ENCODE data around the gene MEGF9.

GRCh38 chr9:120653762-120654161 is 60.5 kb downstream of the MEGF9 start:
- TF ChIP-seq, protein P1, sequence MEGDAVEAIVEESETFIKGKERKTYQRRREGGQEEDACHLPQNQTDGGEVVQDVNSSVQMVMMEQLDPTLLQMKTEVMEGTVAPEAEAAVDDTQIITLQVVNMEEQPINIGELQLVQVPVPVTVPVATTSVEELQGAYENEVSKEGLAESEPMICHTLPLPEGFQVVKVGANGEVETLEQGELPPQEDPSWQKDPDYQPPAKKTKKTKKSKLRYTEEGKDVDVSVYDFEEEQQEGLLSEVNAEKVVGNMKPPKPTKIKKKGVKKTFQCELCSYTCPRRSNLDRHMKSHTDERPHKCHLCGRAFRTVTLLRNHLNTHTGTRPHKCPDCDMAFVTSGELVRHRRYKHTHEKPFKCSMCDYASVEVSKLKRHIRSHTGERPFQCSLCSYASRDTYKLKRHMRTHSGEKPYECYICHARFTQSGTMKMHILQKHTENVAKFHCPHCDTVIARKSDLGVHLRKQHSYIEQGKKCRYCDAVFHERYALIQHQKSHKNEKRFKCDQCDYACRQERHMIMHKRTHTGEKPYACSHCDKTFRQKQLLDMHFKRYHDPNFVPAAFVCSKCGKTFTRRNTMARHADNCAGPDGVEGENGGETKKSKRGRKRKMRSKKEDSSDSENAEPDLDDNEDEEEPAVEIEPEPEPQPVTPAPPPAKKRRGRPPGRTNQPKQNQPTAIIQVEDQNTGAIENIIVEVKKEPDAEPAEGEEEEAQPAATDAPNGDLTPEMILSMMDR (optimal IDR thresholded peaks at IDR 0.05 in 1 of 3, IDR thresholded peaks at IDR 0.05 in 1 of 3, conservative IDR thresholded peaks at IDR 0.05 in 1 of 3; ENCODE audit: extremely low read depth in 1 of 3, insufficient read depth in 2 of 3, low read length in 3 of 3), result no peak
- no peak for TF ChIP-seq EZH2 (IDR thresholded peaks at IDR 0.05; ENCODE audit: low read length)

Data from keratinocyte (primary cell).